GM21786 (cell line): Measurements from ENCODE around the gene TCF7L2.

Experiments used
- ATAC-seq: cut with Tn5 transposase; IDR thresholded peaks from one replicate; pipeline ENCODE4 v1.9.1; 2021; ENCODE audit not compliant: unreplicated experiment

Gene TCF7L2

GRCh38 chr10:113175176-113175575 lies 225.1 kb downstream of the TCF7L2 start:
- ATAC-seq: no peak

GRCh38 chr10:113175756-113176651 lies 226.0 kb downstream of the TCF7L2 start:
- ATAC-seq: no peak

GRCh38 chr10:113176652-113177155 lies 226.7 kb downstream of the TCF7L2 start:
- no peak for ATAC-seq

GRCh38 chr10:113177156-113177935 lies 227.3 kb downstream of the TCF7L2 start:
- ATAC-seq: no peak

DNA sequence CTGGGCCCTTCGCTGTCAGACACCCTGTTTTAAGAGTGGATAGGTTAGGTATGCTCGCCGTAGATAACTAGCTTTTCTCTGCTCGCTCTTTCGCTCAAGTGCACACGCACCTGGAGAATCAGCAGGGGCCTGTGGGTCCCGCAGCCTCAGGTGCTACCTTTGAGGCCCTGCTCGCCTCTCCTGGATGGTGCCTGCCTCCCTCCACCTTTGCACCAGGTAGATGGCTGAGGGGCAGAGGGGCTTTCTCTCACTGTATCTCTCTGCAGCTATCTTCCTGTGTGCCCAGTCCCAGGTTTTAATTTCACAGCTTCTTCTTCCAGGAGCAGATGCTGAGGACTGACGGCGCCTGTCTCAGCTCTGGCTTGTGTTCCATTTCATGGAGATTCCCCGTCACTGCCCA lies 227.9 kb downstream of the TCF7L2 start:
- ATAC-seq: no peak

DNA sequence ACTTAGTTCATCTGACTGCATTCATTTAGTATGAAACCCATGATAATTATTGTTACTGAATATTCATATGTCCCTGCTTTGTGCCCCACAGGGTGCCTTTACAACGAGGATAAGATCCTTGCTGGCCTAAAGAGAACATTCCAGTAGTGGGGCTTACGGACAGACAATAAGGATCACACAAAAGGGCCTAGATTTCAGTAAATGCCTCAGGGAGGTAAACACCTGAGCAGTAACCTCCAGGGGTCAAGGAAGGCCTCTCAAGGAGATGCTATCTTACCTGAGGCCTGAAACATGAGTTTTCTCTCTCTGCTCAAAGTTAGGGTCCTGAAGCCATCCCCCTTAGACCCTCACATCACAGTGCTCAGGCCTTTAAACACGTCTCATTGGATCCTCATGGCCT lies 228.7 kb downstream of the TCF7L2 start:
- no peak for ATAC-seq

DNA sequence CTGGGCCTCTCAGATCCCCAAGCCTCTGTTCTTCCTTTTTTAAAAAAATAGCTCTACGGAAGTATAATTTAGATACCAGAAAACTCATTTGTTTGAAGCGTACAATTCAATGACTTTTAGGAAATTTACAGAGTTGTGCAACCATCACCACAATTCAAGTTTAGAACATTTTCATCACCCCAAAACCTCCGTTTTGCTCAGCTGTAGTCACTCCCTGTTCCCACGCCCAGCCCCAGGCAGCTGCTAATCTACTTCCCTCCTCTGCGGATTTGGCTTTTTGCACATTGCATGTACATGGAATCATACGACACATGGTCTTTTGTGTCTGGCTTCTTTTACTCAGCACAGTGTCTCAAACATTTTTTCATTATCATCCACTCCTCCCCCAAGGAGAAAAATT lies 229.2 kb downstream of the TCF7L2 start:
- ATAC-seq: no peak

DNA sequence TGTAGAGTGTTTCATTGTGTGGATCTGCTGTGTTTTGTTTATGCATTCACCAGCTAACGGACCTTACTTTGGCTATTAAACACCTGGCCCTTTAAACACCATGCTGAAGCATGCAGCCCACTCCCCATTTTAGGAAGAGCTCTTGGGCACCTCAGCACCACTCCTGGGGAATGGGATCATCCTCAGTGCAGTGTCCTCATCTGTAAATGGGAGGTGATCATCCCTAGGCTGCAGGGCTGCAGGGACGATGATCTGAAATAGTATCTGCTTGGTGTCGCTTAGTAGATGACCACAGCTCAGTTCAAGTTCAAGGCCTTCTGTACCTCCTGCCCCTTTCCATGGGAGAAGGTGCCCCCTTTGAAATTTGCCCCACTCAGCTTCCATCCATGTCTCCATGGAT lies 229.9 kb downstream of the TCF7L2 start:
- no peak for ATAC-seq

DNA sequence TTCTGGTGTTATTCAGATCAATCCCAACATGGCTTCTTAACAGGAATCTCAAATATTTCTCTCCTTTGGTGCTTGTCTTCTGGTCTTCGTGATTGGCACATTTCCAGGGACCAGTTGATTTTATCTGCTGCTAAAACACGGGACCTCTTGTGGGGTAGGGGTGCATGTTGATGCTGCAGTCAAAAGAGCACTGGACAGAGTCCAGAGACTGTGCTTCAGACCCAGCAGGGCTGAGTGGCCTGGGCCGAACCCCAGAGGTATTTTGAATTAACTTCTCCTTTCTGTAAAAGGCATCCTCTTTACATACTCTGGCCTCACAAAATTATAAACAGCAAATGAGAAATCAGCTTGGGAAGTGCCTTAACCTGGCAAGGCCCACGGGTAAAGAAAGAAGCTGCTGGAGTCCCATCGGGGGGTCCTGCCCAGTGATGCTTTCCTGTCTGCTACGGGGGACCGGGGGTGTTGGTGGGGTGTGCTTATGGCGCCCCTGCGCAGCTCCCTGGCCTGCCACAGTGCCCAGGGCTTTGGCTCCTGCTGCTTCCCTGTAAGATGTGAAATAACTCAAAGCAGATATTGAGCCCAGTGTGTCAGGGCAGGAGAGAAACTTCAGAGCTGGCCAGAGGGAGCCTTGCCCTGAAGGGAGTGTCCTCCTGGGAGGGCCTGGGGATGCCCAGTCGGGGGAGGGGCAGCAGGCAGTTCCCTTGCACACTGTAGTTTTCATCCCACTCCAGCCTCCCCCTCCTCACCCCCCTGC lies 230.5 kb downstream of the TCF7L2 start:
- ATAC-seq: no peak

- no peak for ATAC-seq
Observed at GRCh38 chr10:113182154-113182553, 232.1 kb downstream of the TCF7L2 start.

DNA sequence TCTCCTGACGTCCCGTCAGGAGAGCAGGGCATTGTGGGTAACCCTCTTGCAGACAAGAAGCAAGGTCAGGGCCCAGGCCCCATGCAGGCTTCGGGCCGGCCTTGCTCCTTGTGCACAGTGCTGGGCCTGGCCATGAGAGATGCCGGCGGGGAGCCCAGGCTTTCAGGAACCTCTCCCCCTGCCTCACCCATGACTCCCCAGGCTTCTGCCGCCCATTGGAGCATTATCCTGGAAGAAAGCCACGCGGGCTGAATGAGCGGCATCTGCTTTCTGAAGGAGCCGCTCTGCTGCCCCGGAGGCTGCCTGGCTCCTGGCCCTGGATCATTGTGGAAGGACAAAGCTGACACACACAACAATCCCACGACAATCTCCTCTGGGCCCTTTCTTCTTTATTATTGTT lies 233.5 kb downstream of the TCF7L2 start:
- no peak for ATAC-seq

DNA sequence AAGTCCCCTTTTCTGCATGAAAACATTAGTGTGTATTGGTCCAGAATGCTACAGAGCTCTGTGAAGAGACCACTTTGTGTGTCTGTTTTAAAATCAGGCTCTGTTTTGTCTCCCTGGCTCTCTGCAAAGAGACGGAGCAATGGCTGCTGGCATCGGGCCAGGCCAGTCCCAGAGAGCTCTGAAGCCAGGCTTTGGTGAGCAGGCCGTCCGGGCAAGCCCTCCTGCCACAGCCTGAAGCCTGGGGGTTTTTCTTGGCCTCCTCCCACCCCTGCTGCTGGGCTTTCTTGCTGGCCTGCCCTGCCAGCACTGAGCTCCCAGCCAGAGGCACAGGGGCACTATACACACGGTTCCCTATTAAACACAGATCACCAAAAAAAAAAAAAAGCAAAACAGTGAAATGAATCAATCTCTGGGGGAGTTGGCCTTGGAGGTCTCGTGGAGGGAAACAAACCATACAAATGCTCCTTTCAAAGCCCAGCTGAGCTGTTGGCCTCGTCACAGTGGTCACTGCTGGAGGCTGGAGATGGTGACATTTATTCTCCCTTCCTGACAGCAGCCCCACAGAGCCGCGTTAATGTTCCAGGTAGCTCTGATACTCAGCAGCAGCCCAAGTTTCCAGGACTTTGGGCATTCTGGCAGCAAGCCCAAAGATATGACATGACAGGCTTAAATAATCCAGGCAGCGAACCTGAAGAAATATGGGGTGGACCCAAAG lies 237.2 kb downstream of the TCF7L2 start:
- ATAC-seq: no peak

GRCh38 chr10:113199459-113199858 lies 249.4 kb downstream of the TCF7L2 start:
- no peak for ATAC-seq

DNA sequence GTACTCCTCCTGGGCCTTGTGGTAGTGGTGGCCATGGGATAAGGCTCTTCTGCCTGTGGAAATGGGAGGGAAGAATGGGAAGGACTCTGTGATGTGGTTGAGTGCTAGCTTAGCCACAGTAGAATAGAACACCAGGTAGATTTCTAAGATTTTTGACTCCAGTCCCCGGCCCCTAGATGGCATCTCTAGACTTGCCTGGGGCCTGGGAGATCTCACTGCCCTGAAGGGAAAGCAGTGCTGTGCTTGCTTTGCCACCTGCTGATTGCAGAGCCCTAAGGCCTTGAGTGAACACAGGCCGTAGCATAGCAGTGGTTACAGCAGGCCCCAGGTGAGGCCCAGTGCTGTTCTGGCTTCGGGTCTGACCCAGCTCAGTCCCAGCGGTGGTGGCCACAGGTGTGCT lies 252.0 kb downstream of the TCF7L2 start:
- no peak for ATAC-seq

GRCh38 chr10:113207924-113208323 lies 257.9 kb downstream of the TCF7L2 start:
- no peak for ATAC-seq

DNA sequence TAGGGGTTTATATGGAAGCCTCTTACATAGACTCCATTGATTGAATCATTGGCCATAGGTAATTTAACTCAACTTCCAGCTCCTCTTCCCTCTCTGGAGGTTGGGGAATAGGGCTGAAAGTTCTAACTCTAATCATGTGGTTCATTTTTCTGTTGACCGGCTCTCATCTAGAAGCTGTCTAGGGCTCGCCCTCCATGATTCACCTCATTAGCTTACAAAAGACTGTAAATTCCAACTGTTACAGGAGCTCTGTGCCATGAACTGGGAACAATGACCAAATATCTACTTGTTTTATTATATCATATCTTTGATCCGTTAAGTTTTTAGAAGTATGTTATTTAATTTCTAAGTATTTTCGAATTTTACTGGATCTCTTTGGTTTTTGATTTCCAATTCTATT lies 263.0 kb downstream of the TCF7L2 start:
- ATAC-seq: no peak

GRCh38 chr10:113214331-113214730 lies 264.3 kb downstream of the TCF7L2 start:
- ATAC-seq: no peak

- no peak for ATAC-seq
Observed at GRCh38 chr10:113216102-113216501, 266.1 kb downstream of the TCF7L2 start.
